K562 (cell line): ENCODE data around the gene SPEG. TPM values are rescaled to one million over a fixed set of nuclear protein-coding genes. Genes with fewer than 3 reads are reported as not detected.

ENCODE experiments used
- CBFA2T3 ChIP-seq: fragments of 450-650 bp; IDR thresholded peaks from 2 replicates; pipeline ENCODE4 v1.6.1; 2017
- CBX2 ChIP-seq: fragments of 200-600 bp; sonication (generic); IDR thresholded peaks from one replicate; pipeline ENCODE4 v1.6.1; 2012; ENCODE audit warnings: mild to moderate bottlenecking, low read length, inconsistent platforms; ENCODE audit not compliant: insufficient read depth, poor library complexity, severe bottlenecking
- CHD2 ChIP-seq: IDR thresholded peaks from 2 replicates; pipeline ENCODE4 v1.6.1; 2011; ENCODE audit warnings: low read depth, low read length
- DDX20 ChIP-seq: fragments of 450-650 bp; IDR thresholded peaks from 2 replicates; pipeline ENCODE4 v1.6.1; 2016; ENCODE audit warnings: missing genetic modification characterization, low read depth, mild to moderate bottlenecking, missing compliant biosample characterization, moderate library complexity
- ETV5 ChIP-seq: sonication (generic); formaldehyde crosslinking; IDR thresholded peaks from 2 replicates; pipeline ENCODE4 v1.4.0; 2020; ENCODE audit warnings: low read depth, mild to moderate bottlenecking, missing genetic modification reagents
- HEY1 ChIP-seq: fragments of 250-450 bp; sonication (Bioruptor Pico); IDR thresholded peaks from 2 replicates; pipeline ENCODE4 v1.5.0; 2020; ENCODE audit warnings: mild to moderate bottlenecking, moderate library complexity, borderline replicate concordance
- HIVEP1 ChIP-seq: fragments of 250-450 bp; sonication (Bioruptor Pico); IDR thresholded peaks from 2 replicates; pipeline ENCODE4 v1.4.0; 2020; ENCODE audit warnings: mild to moderate bottlenecking
- HMGN3 ChIP-seq: IDR thresholded peaks from 2 replicates; pipeline ENCODE4 v1.6.1; 2011; ENCODE audit warnings: borderline replicate concordance, low read depth, mild to moderate bottlenecking, mixed read lengths, low read length; ENCODE audit not compliant: insufficient read length; ENCODE audit errors: extremely low read depth
- IRF1 ChIP-seq: sonication (generic); formaldehyde crosslinking; IDR thresholded peaks from 2 replicates; pipeline ENCODE4 v1.8.0; 2022; ENCODE audit warnings: missing genetic modification reagents, mild to moderate bottlenecking, borderline replicate concordance
- LCOR ChIP-seq: sonication (generic); formaldehyde crosslinking; IDR thresholded peaks from 2 replicates; pipeline ENCODE4 v1.8.0; 2022; ENCODE audit warnings: mild to moderate bottlenecking, missing genetic modification reagents
- OTX1 ChIP-seq: fragments of 450-650 bp; formaldehyde crosslinking; IDR thresholded peaks from 2 replicates; pipeline ENCODE4 v1.4.0; 2022; ENCODE audit warnings: mild to moderate bottlenecking
- PTBP1 ChIP-seq: fragments of 200-400 bp; formaldehyde crosslinking; IDR thresholded peaks from 2 replicates; pipeline ENCODE4 v1.6.1; 2017; ENCODE audit warnings: low read depth, low read length
- RBM15 ChIP-seq: fragments of 200-400 bp; formaldehyde crosslinking; IDR thresholded peaks from 2 replicates; pipeline ENCODE4 v1.6.1; 2018; ENCODE audit warnings: mild to moderate bottlenecking, low read length, moderate library complexity; ENCODE audit not compliant: insufficient read depth
- STAT5B ChIP-seq: fragments of 250-450 bp; sonication (Bioruptor Pico); IDR thresholded peaks from 2 replicates; pipeline ENCODE4 v1.8.0; 2021; ENCODE audit warnings: mild to moderate bottlenecking, inconsistent platforms
- TBP ChIP-seq: optimal IDR thresholded peaks from 2 replicates; pipeline ENCODE3; 2011; ENCODE audit warnings: low read depth, low read length, improper control_type of control experiment
- TCF7L2 ChIP-seq: fragments of 150-350 bp; IDR thresholded peaks from 2 replicates; pipeline ENCODE4 v1.6.1; 2016; ENCODE audit warnings: low read depth, mild to moderate bottlenecking, low read length, moderate library complexity
- TCFL5 ChIP-seq: fragments of 250-450 bp; sonication (Bioruptor Pico); conservative IDR thresholded peaks from 2 replicates; pipeline ENCODE4 v1.6.1; 2021; ENCODE audit warnings: mild to moderate bottlenecking, moderate library complexity, matching md5 sums
- TFAM ChIP-seq: fragments of 250-450 bp; sonication (Bioruptor Pico); conservative IDR thresholded peaks from 2 replicates; pipeline ENCODE4 v1.5.0; 2021; ENCODE audit warnings: mild to moderate bottlenecking, moderate library complexity
- THAP7 ChIP-seq: fragments of 250-450 bp; sonication (Bioruptor Pico); IDR thresholded peaks from 2 replicates; pipeline ENCODE4 v1.5.0; 2021
- ZBTB17 ChIP-seq: fragments of 450-650 bp; formaldehyde crosslinking; IDR thresholded peaks from 2 replicates; pipeline ENCODE4 v1.4.0; 2020; ENCODE audit warnings: mild to moderate bottlenecking
- ZNF12 ChIP-seq: sonication (generic); formaldehyde crosslinking; IDR thresholded peaks from 2 replicates; pipeline ENCODE4 v1.4.0; 2020; ENCODE audit warnings: mild to moderate bottlenecking, missing genetic modification reagents
- ZNF239 ChIP-seq: fragments of 250-450 bp; sonication (Bioruptor Pico); IDR thresholded peaks from 2 replicates; pipeline ENCODE4 v1.4.0; 2020; ENCODE audit warnings: mild to moderate bottlenecking
- ZNF639 ChIP-seq, 2 experiments: fragments of 200-800 bp in 1 of 2; sonication (Bioruptor generic) in 1 of 2; sonication (generic) in 1 of 2; formaldehyde crosslinking in 1 of 2; IDR thresholded peaks in 1 of 2; conservative IDR thresholded peaks in 1 of 2; 2 replicates each; pipeline versions ENCODE4 v1.5.0 to v1.6.1; 2016 to 2020; ENCODE audit warnings: missing compliant biosample characterization in 1 of 2, missing genetic modification characterization in 1 of 2, missing genetic modification reagents in 1 of 2
- ZNF699 ChIP-seq: fragments of 250-450 bp; sonication (Bioruptor Pico); IDR thresholded peaks from 2 replicates; pipeline ENCODE4 v1.8.0; 2021; ENCODE audit warnings: mild to moderate bottlenecking, moderate library complexity; ENCODE audit not compliant: insufficient replicate concordance
- ZNF717 ChIP-seq: fragments of 250-450 bp; sonication (Bioruptor Pico); IDR thresholded peaks from 2 replicates; pipeline ENCODE4 v1.5.0; 2021
- ZNF76 ChIP-seq: fragments of 250-450 bp; sonication (Bioruptor Pico); IDR thresholded peaks from 2 replicates; pipeline ENCODE4 v1.4.0; 2020; ENCODE audit warnings: mild to moderate bottlenecking, moderate library complexity, borderline replicate concordance
- polyA plus RNA-seq, 8 experiments: library from polyadenylated mRNA; depleted of rRNA in 4 of 8; stranded (reverse) in 5 of 8; unstranded in 3 of 8; fragments of >200 nt; fragmentation: Nextera tagmentation in 2 of 8; fragmentation: Illumina TruSeq in 1 of 8; extraction: Ambion mirVana in 2 of 8; extraction: Trizol in 1 of 8; gene quantifications; 2 replicates each; pipeline versions ENCODE4 v1.2.1 to v1.2.3, GENCODE V29; 2011 to 2014; ENCODE audit warnings: inconsistent platforms in 1 of 8, missing spikeins in 1 of 8
- total RNA-seq, 7 experiments: library from RNA; depleted of rRNA in 6 of 7; stranded (reverse); fragments of >200 nt in 6 of 7; fragmentation: Illumina TruSeq in 2 of 7; extraction: Trizol in 2 of 7; gene quantifications; 2 replicates each; pipeline versions ENCODE4 v1.2.1 to v1.2.3, GENCODE V29; 2011 to 2021; ENCODE audit warnings: low replicate concordance in 1 of 7

The SPEG gene
- total and polyA plus RNA-seq, 9 of the 15 experiments (the other 6 are each of a cell fraction or from before 2014, with no cell fraction given): 0.49 to 8.7 (median 3.0) TPM

- no peak for TF ChIP-seq TBP
- no peak for TF ChIP-seq ZNF699 (CRISPR knock-in tag)
- TF ChIP-seq CBX2: no peak
- no peak for TF ChIP-seq THAP7 (CRISPR knock-in tag)
- TF ChIP-seq HMGN3: no peak
- no peak for TF ChIP-seq ZNF639 (CRISPR knock-in tag; conservative IDR thresholded peaks at IDR 0.05 in 1 of 2, IDR thresholded peaks at IDR 0.05 in 1 of 2)
- no peak for TF ChIP-seq ZNF76 (CRISPR knock-in tag)
- TF ChIP-seq ETV5 (CRISPR knock-in tag): no peak
- TF ChIP-seq IRF1 (CRISPR knock-in tag): no peak
- no peak for TF ChIP-seq ZBTB17 (CRISPR knock-in tag)
- TF ChIP-seq PTBP1: no peak
- no peak for TF ChIP-seq TCF7L2
- TF ChIP-seq LCOR: 0 out of 2 replicates have a peak, but pooled peaks have one; percentile 18
- no peak for TF ChIP-seq RBM15
- no peak for TF ChIP-seq ZNF717 (CRISPR knock-in tag)
- TF ChIP-seq CBFA2T3: no peak
- TF ChIP-seq HEY1 (CRISPR knock-in tag): no peak
- TF ChIP-seq ZNF12 (CRISPR knock-in tag): no peak
- no peak for TF ChIP-seq STAT5B (CRISPR knock-in tag)
- TF ChIP-seq ZNF239 (CRISPR knock-in tag): no peak
- TF ChIP-seq HIVEP1 (CRISPR knock-in tag): no peak
- no peak for TF ChIP-seq DDX20 (tag)
- no peak for TF ChIP-seq TCFL5 (CRISPR knock-in tag)
- no peak for TF ChIP-seq TFAM (CRISPR knock-in tag)
- TF ChIP-seq CHD2: no peak
- TF ChIP-seq OTX1: no peak
Observed at GRCh38 chr2:219495531-219496122, 61.0 kb downstream of the SPEG start (continued).
